Adrenal gland (tissue), 5 donors: Measurements from ENCODE around the gene AGPAT3.

Experiments used
- CTCF ChIP-seq, 6 experiments: fragments of 450-650 bp in 4 of 6; fragments of 200-600 bp in 2 of 6; sonication (generic) in 1 of 6; IDR thresholded peaks; 1 replicate in 5 of 6; 2 replicates in 1 of 6; pipeline versions ENCODE4 v1.5.1 to v1.8.0; 2016 to 2021; ENCODE audit warnings: antibody characterized with exemption in 6 of 6, mild to moderate bottlenecking in 2 of 6, moderate library complexity in 1 of 6
- POLR2A ChIP-seq, 2 donors: fragments of 450-650 bp; IDR thresholded peaks; one replicate each; pipeline ENCODE4 v1.6.1; 2017; ENCODE audit warnings: antibody characterized with exemption in 2 of 2, mild to moderate bottlenecking in 2 of 2, moderate library complexity in 1 of 2
- donor health status: DM: no; HTN: no; CAD: no.

- TF ChIP-seq CTCF (IDR thresholded peaks at IDR 0.05) (no peak), POLR2A (IDR thresholded peaks at IDR 0.05) (no peak)
These were observed 104.1 kb downstream of the AGPAT3 start for GRCh38 chr21:43969115-43969444.
